H9 (cell line): ENCODE data around the gene ZNRF1. TPM values are rescaled to one million over a fixed set of nuclear protein-coding genes. Genes with fewer than 3 reads are reported as not detected.
A peak's percentile ranks its signal among the peaks of the same experiment; 100 is the strongest.

Experiments
- DNase-seq: peaks from one replicate; pipeline ENCODE4 v3.0.0-alpha.2; 2017
- H2AFZ ChIP-seq: one replicate; pipeline ENCODE4 v1.6.1; 2013; ENCODE audit warnings: mild to moderate bottlenecking, low read length, control low read depth, moderate library complexity
- H2AK5ac ChIP-seq: 2 replicates; pipeline ENCODE4 v1.6.1; 2013; ENCODE audit warnings: low read length, control low read depth, mixed read lengths; ENCODE audit not compliant: insufficient read length
- H2BK120ac ChIP-seq: one replicate; pipeline ENCODE4 v1.6.1; 2013; ENCODE audit warnings: low read depth, mild to moderate bottlenecking, low read length, control low read depth, inconsistent platforms; ENCODE audit not compliant: poor library complexity, severe bottlenecking
- H2BK12ac ChIP-seq: 2 replicates; pipeline ENCODE4 v1.6.1; 2013; ENCODE audit warnings: low read length, control low read depth, mixed read lengths, low read depth; ENCODE audit not compliant: insufficient read length
- H2BK15ac ChIP-seq: 2 replicates; pipeline ENCODE4 v1.6.1; 2013; ENCODE audit warnings: low read depth, low read length, control low read depth
- H2BK20ac ChIP-seq: one replicate; pipeline ENCODE4 v1.6.1; 2013; ENCODE audit warnings: low read depth, mild to moderate bottlenecking, low read length, control low read depth, inconsistent platforms; ENCODE audit not compliant: poor library complexity, severe bottlenecking
- H2BK5ac ChIP-seq: 2 replicates; pipeline ENCODE4 v1.6.1; 2013; ENCODE audit warnings: low read length, control low read depth, mixed read lengths; ENCODE audit not compliant: insufficient read length
- H3K14ac ChIP-seq: 2 replicates; pipeline ENCODE4 v1.6.1; 2013; ENCODE audit warnings: low read length, control low read depth; ENCODE audit not compliant: insufficient read depth
- H3K18ac ChIP-seq: 2 replicates; pipeline ENCODE4 v1.6.1; 2013; ENCODE audit warnings: low read depth, mild to moderate bottlenecking, mixed read lengths, low read length, control low read depth; ENCODE audit not compliant: insufficient read length
- H3K23ac ChIP-seq: 2 replicates; pipeline ENCODE4 v1.6.1; 2013; ENCODE audit warnings: low read length, control low read depth, mixed read lengths, low read depth; ENCODE audit not compliant: insufficient read length
- H3K23me2 ChIP-seq: 2 replicates; pipeline ENCODE4 v1.6.1; 2013; ENCODE audit warnings: low read depth, mild to moderate bottlenecking, mixed read lengths, low read length, control low read depth; ENCODE audit not compliant: insufficient read length, poor library complexity, severe bottlenecking
- H3K27ac ChIP-seq: 2 replicates; pipeline ENCODE4 v1.5.1; 2013; ENCODE audit warnings: low read length, control low read depth, mixed read lengths, low read depth; ENCODE audit not compliant: insufficient read length
- H3K27me3 ChIP-seq: 2 replicates; pipeline ENCODE4 v1.6.1; 2013; ENCODE audit warnings: low read length, control low read depth, inconsistent platforms; ENCODE audit not compliant: insufficient read depth
- H3K4ac ChIP-seq: 2 replicates; pipeline ENCODE4 v1.6.1; 2013; ENCODE audit warnings: low read depth, mild to moderate bottlenecking, control low read depth, inconsistent platforms, low read length, moderate library complexity
- H3K4me1 ChIP-seq: 2 replicates; pipeline ENCODE4 v1.6.1; 2013; ENCODE audit warnings: low read length, control low read depth, inconsistent platforms; ENCODE audit not compliant: insufficient read depth
- H3K4me2 ChIP-seq: 2 replicates; pipeline ENCODE4 v1.6.1; 2013; ENCODE audit warnings: low read length, control low read depth, mixed read lengths; ENCODE audit not compliant: insufficient read length, insufficient read depth
- H3K56ac ChIP-seq: 2 replicates; pipeline ENCODE4 v1.6.1; 2013; ENCODE audit warnings: low read depth, mild to moderate bottlenecking, mixed read lengths, low read length, control low read depth; ENCODE audit not compliant: insufficient read length
- H3K79me1 ChIP-seq: 2 replicates; pipeline ENCODE4 v1.6.1; 2013; ENCODE audit warnings: low read depth, mild to moderate bottlenecking, moderate library complexity, low read length, control low read depth, inconsistent platforms; ENCODE audit not compliant: insufficient read depth, poor library complexity, severe bottlenecking
- H3K79me2 ChIP-seq: 2 replicates; pipeline ENCODE4 v1.6.1; 2013; ENCODE audit warnings: low read length, control low read depth, inconsistent platforms; ENCODE audit not compliant: insufficient read depth
- H3K9ac ChIP-seq: 2 replicates; pipeline ENCODE4 v1.6.1; 2013; ENCODE audit warnings: low read length, control low read depth, mixed read lengths; ENCODE audit not compliant: insufficient read length; ENCODE audit errors: extremely low read depth
- H3K9me3 ChIP-seq: one replicate; pipeline ENCODE4 v1.6.1; 2013; ENCODE audit warnings: low read depth, low read length, inconsistent platforms; ENCODE audit not compliant: control insufficient read depth
- H3T11ph ChIP-seq: one replicate; pipeline ENCODE4 v1.6.1; 2013; ENCODE audit warnings: mild to moderate bottlenecking, low read length, control low read depth, inconsistent platforms
- H4K20me1 ChIP-seq: one replicate; pipeline ENCODE4 v1.6.1; 2013; ENCODE audit not compliant: control insufficient read depth, insufficient read length, insufficient read depth
- H4K5ac ChIP-seq: 2 replicates; pipeline ENCODE4 v1.6.1; 2013; ENCODE audit warnings: low read depth, mild to moderate bottlenecking, mixed read lengths, low read length, control low read depth; ENCODE audit not compliant: insufficient read length
- H4K8ac ChIP-seq: replicated peaks from 2 replicates; pipeline ENCODE4 v1.6.1; 2013; ENCODE audit warnings: low read length, control low read depth, mixed read lengths, low read depth; ENCODE audit not compliant: insufficient read length
- H4K91ac ChIP-seq: 2 replicates; pipeline ENCODE4 v1.6.1; 2013; ENCODE audit warnings: low read depth, mild to moderate bottlenecking, moderate library complexity, mixed read lengths, low read length, control low read depth; ENCODE audit not compliant: insufficient read length
- H3K27ac Mint-ChIP-seq, 3 experiments: 2 replicates in 2 of 3; 3 replicates in 1 of 3; pipeline ENCODE4 v1.8.0; 2020 to 2021; ENCODE audit warnings: mixed read lengths in 3 of 3, mild to moderate bottlenecking in 1 of 3, moderate library complexity in 1 of 3
- H3K27me3 Mint-ChIP-seq: 2 replicates; pipeline ENCODE4 v1.8.0; 2021; ENCODE audit warnings: low read depth, mild to moderate bottlenecking, moderate library complexity, mixed read lengths
- H3K36me3 Mint-ChIP-seq, 3 experiments: 2 replicates in 2 of 3; 3 replicates in 1 of 3; pipeline ENCODE4 v1.8.0; 2020 to 2021; ENCODE audit warnings: low read depth in 3 of 3, mixed read lengths in 3 of 3; ENCODE audit not compliant: insufficient read depth in 1 of 3
- H3K4me1 Mint-ChIP-seq, 2 experiments: 2 replicates each; pipeline ENCODE4 v1.8.0; 2020; ENCODE audit warnings: mixed read lengths in 2 of 2
- H3K4me3 Mint-ChIP-seq, 2 experiments: 2 replicates in 1 of 2; 3 replicates in 1 of 2; pipeline ENCODE4 v1.8.0; 2020 to 2021; ENCODE audit warnings: mild to moderate bottlenecking in 2 of 2, mixed read lengths in 2 of 2, moderate library complexity in 1 of 2
- H3K9me3 Mint-ChIP-seq, 2 experiments: 2 replicates in 1 of 2; 3 replicates in 1 of 2; pipeline ENCODE4 v1.8.0; 2020; ENCODE audit warnings: mild to moderate bottlenecking in 2 of 2, mixed read lengths in 2 of 2, moderate library complexity in 1 of 2
- CTCF ChIP-seq: fragments of 200-600 bp; sonication (generic); conservative IDR thresholded peaks from 3 replicates; pipeline ENCODE4 v1.8.0; 2021; ENCODE audit warnings: antibody characterized with exemption, mild to moderate bottlenecking
- WGBS: extraction: QIAGEN DNeasy Blood & Tissue Kit; methylation state at CpG from one replicate; pipeline ENCODE4 v1.1.7; 2013; ENCODE audit warnings: missing lambda C conversion rate, low lambda C conversion rate, mixed read lengths; ENCODE audit not compliant: insufficient read length; ENCODE audit errors: extremely low coverage; 5-methylcytosine and 5-hydroxymethylcytosine counted together
- total RNA-seq: library from RNA; stranded (reverse); gene quantifications from 2 replicates; pipeline ENCODE4 v1.2.1, GENCODE V29; 2021

ZNRF1 gene
- total RNA-seq, 1 experiment from 2014 or later, result 49.6 TPM

GRCh38 chr16:75081179-75081859 is 82.5 kb downstream of the ZNRF1 start:
- H2BK15ac ChIP-seq, result no peak overlapping the region

More at GRCh38 chr16:75081179-75081859, 82.5 kb downstream of the ZNRF1 start:
- Histone ChIP-seq H3K27ac (no peak overlapping the region), H4K8ac (no peak overlapping the region), H3K56ac (no peak overlapping the region), H4K20me1 (no peaks in the 10 kb centered on the region), H3K23ac (no peak overlapping the region), H3K4me2 (no peak overlapping the region), H3K79me2 (no peaks in the 10 kb centered on the region; the same call in 1 of the 2 replicates), H3K79me1 (peaks cover 4% of the 10 kb centered on the region), H3K27me3 (no peaks in the 10 kb centered on the region), H4K5ac (no peak overlapping the region), H2BK20ac (no peak overlapping the region), H2AK5ac (no peak overlapping the region), H2BK120ac (no peak overlapping the region), H3T11ph (no peak overlapping the region), H3K18ac (no peak overlapping the region), H4K91ac (no peak overlapping the region), H2BK5ac (no peak overlapping the region), H3K9ac (no peak overlapping the region), H3K14ac (no peak overlapping the region), H3K23me2 (no peaks in the 10 kb centered on the region), H3K4me1 (peaks cover 7% of the 10 kb centered on the region; the same call in 1 of the 2 replicates), H2BK12ac (no peak overlapping the region), H2AFZ (no peak overlapping the region), H3K4ac (no peak overlapping the region), H3K9me3 (no peaks in the 10 kb centered on the region)
- WGBS, result no CpG with 5 or more reads among the region's 6 CpGs
- H3K27me3 Mint-ChIP-seq, result no peaks in the 10 kb centered on the region
- no peak for DNase-seq
- H3K9me3 Mint-ChIP-seq, result peaks cover 2 to 3% of the 10 kb centered on the region in 2 experiments; a peak in 1 of 5 replicates
- H3K36me3 Mint-ChIP-seq, result peaks cover 9 to 24% (median 18%) of the 10 kb centered on the region in 3 experiments
- H3K27ac Mint-ChIP-seq, result peak overlapping the region in 2 of 3 experiments; percentile 37 to 66; a peak in 3 of 7 replicates
- peaks cover 38 to 41% of the 10 kb centered on the region in 2 experiments for H3K4me1 Mint-ChIP-seq
- no peak overlapping the region for H3K4me3 Mint-ChIP-seq
- TF ChIP-seq CTCF, result no peak
